Smooth muscle cell (in vitro differentiated cells): ENCODE measurements around the gene CHST5. TPM values are rescaled to one million over a fixed set of nuclear protein-coding genes. Genes with fewer than 3 reads are reported as not detected.

Source experiments
- DNase-seq: peaks from one replicate; lab custom pipeline; 2025; ENCODE audit not compliant: unreplicated experiment; lab: John Stamatoyannopoulos, UW
- H2AFZ ChIP-seq: fragments of 200-600 bp; sonication (generic); 2 replicates; pipeline ENCODE4 v1.6.0; 2016; ENCODE audit warnings: antibody characterized with exemption, low read depth, mild to moderate bottlenecking
- H3F3A ChIP-seq: fragments of 200-600 bp; sonication (generic); 2 replicates; pipeline ENCODE4 v1.6.0; 2017; ENCODE audit warnings: antibody characterized with exemption, low read depth
- H3K27ac ChIP-seq: fragments of 200-600 bp; sonication (generic); 2 replicates; pipeline ENCODE4 v1.5.1; 2016; ENCODE audit warnings: low read depth, mild to moderate bottlenecking
- H3K27me3 ChIP-seq: fragments of 200-600 bp; sonication (generic); 2 replicates; pipeline ENCODE4 v1.6.1; 2016; ENCODE audit warnings: low read depth, mild to moderate bottlenecking
- H3K36me3 ChIP-seq: fragments of 200-600 bp; sonication (generic); 2 replicates; pipeline ENCODE4 v1.5.1; 2016; ENCODE audit warnings: low read depth
- H3K4me1 ChIP-seq: fragments of 200-600 bp; sonication (generic); 2 replicates; pipeline ENCODE4 v1.5.1; 2016; ENCODE audit warnings: low read depth
- H3K4me2 ChIP-seq: fragments of 200-600 bp; sonication (generic); 2 replicates; pipeline ENCODE4 v1.6.0; 2016; ENCODE audit warnings: mild to moderate bottlenecking
- H3K4me3 ChIP-seq: fragments of 200-600 bp; sonication (generic); 2 replicates; pipeline ENCODE4 v1.5.1; 2016; ENCODE audit warnings: mild to moderate bottlenecking
- H3K79me2 ChIP-seq: fragments of 200-600 bp; sonication (generic); 2 replicates; pipeline ENCODE4 v1.6.0; 2016; ENCODE audit warnings: low read depth, mild to moderate bottlenecking
- H3K9ac ChIP-seq: fragments of 200-600 bp; sonication (generic); 2 replicates; pipeline ENCODE4 v1.6.0; 2016; ENCODE audit warnings: low read depth
- H3K9me3 ChIP-seq: fragments of 200-600 bp; sonication (generic); replicated peaks from 2 replicates; pipeline ENCODE4 v1.5.1; 2016; ENCODE audit warnings: low read depth
- H4K20me1 ChIP-seq: fragments of 200-600 bp; sonication (generic); 2 replicates; pipeline ENCODE4 v1.6.0; 2016; ENCODE audit warnings: low read depth
- WGBS: methylation state at CpG from one replicate; pipeline ENCODE4 v1.1.7; 2016; ENCODE audit warnings: low lambda C conversion rate; 5-methylcytosine and 5-hydroxymethylcytosine counted together
- polyA plus RNA-seq: library from polyadenylated mRNA; unstranded; fragments of >200 nt; fragmentation: Nextera tagmentation; extraction: Ambion mirVana; gene quantifications from 2 replicates; pipeline ENCODE4 v1.2.1, GENCODE V29; 2016
- total RNA-seq: library from RNA; depleted of rRNA; stranded (reverse); fragments of >200 nt; gene quantifications from 2 replicates; pipeline ENCODE4 v1.2.3, GENCODE V29; 2014
- TF ChIP-seq, protein P1 (sequence below): fragments of 200-600 bp; sonication (generic); IDR thresholded peaks from 2 replicates; pipeline ENCODE4 v1.5.1; 2017; ENCODE audit warnings: borderline replicate concordance, mild to moderate bottlenecking, antibody characterized with exemption; ENCODE audit not compliant: insufficient read depth, poor library complexity, severe bottlenecking

CHST5 gene
- total and polyA plus RNA-seq, 2 experiments from 2014 or later, result not detected

DNA sequence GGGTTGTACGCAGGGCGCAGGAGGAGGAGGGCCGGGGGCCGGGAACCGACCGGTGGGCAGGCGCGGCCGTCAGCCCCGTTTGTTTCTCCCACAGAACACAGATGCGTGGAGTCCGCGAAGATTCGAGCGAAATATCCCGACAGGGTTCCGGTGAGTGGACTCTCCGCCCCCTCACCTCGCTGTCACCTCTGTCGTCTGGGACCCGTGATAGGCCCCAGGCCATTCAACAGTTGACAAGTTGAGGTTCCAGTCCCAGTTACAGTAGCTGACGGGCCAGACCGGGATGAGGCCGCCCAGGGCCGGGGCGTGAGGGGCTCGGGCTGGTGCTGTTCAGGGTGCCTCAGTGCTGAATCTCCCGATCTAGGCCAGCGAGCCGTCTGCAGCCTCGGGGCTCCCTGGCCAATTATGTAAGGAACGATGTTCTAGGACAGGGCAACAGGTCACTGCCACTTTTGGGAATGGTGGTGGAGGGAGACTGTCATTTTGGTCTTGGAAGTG lies 30.9 kb upstream of the CHST5 start:
- DNase-seq, result no peak
- H3K36me3 ChIP-seq, result no peaks in the 10 kb centered on the region
- H3K27me3 ChIP-seq, result no peaks in the 10 kb centered on the region
- peak overlapping the region; percentile 97 for H3K9ac ChIP-seq
- peak overlapping the region; percentile 84 for H2AFZ ChIP-seq
- H3K4me3 ChIP-seq, result peak overlapping the region; percentile 95
- H3K4me1 ChIP-seq, result peaks cover 9% of the 10 kb centered on the region
- H3K9me3 ChIP-seq, result no peaks in the 10 kb centered on the region
- peaks cover 6% of the 10 kb centered on the region for H3F3A ChIP-seq
- H3K79me2 ChIP-seq, result peaks cover 44% of the 10 kb centered on the region
- peak overlapping the region; percentile 87 for H3K27ac ChIP-seq
- 13% methylated on average over 20 of the region's 32 CpGs for whole genome bisulfite sequencing
- peaks cover 55% of the 10 kb centered on the region for H4K20me1 ChIP-seq
- peak overlapping the region; percentile 100 for H3K4me2 ChIP-seq
- TF ChIP-seq, protein P1, sequence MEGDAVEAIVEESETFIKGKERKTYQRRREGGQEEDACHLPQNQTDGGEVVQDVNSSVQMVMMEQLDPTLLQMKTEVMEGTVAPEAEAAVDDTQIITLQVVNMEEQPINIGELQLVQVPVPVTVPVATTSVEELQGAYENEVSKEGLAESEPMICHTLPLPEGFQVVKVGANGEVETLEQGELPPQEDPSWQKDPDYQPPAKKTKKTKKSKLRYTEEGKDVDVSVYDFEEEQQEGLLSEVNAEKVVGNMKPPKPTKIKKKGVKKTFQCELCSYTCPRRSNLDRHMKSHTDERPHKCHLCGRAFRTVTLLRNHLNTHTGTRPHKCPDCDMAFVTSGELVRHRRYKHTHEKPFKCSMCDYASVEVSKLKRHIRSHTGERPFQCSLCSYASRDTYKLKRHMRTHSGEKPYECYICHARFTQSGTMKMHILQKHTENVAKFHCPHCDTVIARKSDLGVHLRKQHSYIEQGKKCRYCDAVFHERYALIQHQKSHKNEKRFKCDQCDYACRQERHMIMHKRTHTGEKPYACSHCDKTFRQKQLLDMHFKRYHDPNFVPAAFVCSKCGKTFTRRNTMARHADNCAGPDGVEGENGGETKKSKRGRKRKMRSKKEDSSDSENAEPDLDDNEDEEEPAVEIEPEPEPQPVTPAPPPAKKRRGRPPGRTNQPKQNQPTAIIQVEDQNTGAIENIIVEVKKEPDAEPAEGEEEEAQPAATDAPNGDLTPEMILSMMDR, result no peak

DNA sequence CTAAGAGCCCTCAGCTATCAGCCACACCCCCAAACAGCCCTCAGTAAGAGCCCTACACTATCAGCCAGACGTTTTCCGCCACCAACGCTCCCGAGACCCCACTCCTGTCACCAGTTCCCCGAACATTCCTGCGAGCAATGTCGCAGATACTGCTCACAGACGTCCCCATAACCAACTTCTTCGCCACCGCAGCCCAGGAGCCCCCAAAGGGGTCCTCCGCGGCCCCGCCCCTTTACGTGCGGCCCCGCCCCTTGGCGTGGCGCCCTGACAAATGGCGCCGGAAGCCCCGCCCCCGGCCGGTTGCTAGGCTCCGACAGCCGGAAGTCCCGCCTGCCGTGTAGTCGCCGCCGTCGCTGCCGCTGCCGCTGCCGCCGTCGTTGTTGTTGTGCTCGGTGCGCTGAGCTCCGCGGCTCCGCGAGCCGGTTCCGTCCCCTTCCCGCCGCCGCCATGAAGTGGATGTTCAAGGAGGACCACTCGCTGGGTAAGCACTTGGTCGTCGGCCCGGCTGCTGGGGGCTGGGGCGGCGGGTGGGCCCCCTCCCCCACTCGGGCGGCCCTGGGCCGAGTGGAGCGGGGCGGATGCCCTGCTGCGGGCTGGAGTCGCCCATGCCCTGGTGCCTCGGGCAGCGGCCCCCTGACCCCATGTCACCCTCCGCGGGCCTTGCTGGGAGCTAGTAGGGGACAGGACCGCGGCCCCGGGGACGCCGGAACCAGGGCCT lies 30.3 kb upstream of the CHST5 start, which contains the start of gene GABARAPL2:
Gene GABARAPL2 (plus strand): TSS at position 340 of the 718 bp plus-strand sequence. CDS start 108 bp downstream, at position 448.
- Histone ChIP-seq H4K20me1 (peaks cover 49% of the 10 kb centered on the region), H3K4me3 (peak within 1 kb of the TSS; percentile 95), H3K4me2 (peak within 1 kb of the TSS; percentile 100), H3F3A (peaks cover 6% of the 10 kb centered on the region), H3K27ac (peak within 1 kb of the TSS; percentile 87), H3K9ac (peak within 1 kb of the TSS; percentile 97), H3K9me3 (no peaks in the 10 kb centered on the region), H3K4me1 (peaks cover 9% of the 10 kb centered on the region), H2AFZ (peak within 1 kb of the TSS; percentile 84), H3K36me3 (no peaks in the 10 kb centered on the region), H3K27me3 (no peaks in the 10 kb centered on the region), H3K79me2 (peaks cover 44% of the 10 kb centered on the region)
- 0% methylated on average over 37 of the region's 69 CpGs for WGBS
- TF ChIP-seq, protein P1, result no peak
- peak; percentile 76 for DNase-seq

DNA sequence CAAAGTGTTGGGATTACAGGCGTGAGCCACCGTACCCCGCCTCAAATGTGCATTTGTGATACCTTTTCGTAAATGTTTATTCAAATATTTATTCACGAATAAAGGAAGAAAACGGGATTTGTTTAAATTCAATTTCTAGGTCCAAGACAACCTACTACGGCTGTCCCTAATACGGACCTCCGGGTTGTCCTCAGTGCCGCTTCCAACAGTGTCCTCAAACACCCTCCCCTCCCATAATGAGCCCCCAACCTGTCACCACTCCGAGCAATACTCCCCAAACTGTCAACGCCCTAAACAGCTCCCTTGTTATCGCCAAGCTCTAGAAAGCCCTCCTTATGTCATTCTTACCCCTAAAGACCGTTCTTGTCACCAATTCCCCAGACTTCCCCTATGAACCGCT lies 29.7 kb upstream of the CHST5 start:
- peak overlapping the region; percentile 84 for H2AFZ ChIP-seq
- peaks cover 9% of the 10 kb centered on the region for H3K4me1 ChIP-seq
- H3K27ac ChIP-seq, result peak overlapping the region; percentile 87
- no peaks in the 10 kb centered on the region for H3K36me3 ChIP-seq
- no peaks in the 10 kb centered on the region for H3K9me3 ChIP-seq
- peak overlapping the region; percentile 95 for H3K4me3 ChIP-seq
- DNase-seq, result no peak
- peaks cover 43% of the 10 kb centered on the region for H4K20me1 ChIP-seq
- H3K9ac ChIP-seq, result peak overlapping the region; percentile 97
- peaks cover 6% of the 10 kb centered on the region for H3F3A ChIP-seq
- no peaks in the 10 kb centered on the region for H3K27me3 ChIP-seq
- 23% methylated on average over 15 of the region's 15 CpGs for WGBS
- TF ChIP-seq, protein P1, result no peak
- H3K79me2 ChIP-seq, result peaks cover 42% of the 10 kb centered on the region
- H3K4me2 ChIP-seq, result peak overlapping the region; percentile 100
